ENCODE data around the gene LYRM1. TPM values are rescaled to one million over a fixed set of nuclear protein-coding genes. Genes with fewer than 3 reads are reported as not detected.

Gene LYRM1
- total RNA-seq, 1 donor from 2014 or later, result 23.3 TPM

DNA sequence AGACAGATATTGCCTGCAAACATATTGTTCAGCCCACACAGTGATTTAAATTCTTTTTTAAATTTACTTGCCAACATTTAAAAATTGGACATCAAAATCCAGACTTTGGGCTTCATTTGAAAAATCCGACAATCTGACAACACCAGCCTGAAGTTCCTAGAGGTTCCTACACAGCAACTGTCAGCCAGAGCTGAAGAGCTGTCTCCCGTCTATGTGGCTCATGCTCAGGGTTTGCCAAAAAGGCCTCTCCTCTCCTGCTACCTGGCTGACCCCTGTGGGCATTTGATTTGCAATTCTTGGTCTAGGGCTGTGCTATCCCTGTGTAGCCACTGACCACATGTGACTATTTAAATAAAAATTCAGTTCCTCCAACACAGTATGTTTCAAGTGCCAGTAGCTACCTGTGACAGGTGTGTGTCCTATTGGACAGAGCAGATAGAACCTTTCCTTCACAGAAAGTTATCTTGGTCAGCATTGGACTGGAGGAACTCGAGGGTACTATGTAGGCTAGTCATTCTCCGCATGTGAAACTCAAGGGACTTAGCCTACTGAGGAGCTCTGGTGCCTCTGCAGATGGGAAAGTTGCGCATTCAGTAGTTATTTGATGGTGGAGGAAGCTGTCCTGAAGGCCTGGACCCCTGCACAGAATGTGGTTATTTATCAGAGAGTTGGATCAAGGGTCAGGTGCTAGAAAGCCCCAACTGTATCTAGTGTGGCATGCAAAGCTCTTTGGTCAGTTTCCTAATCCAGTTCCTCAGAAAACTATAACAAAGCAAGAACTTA is 2.7 kb downstream of the LYRM1 start:
- no peaks in the 10 kb centered on the region for H3K27me3 ChIP-seq (ENCODE audit: low read depth)
- TF ChIP-seq, protein P1, sequence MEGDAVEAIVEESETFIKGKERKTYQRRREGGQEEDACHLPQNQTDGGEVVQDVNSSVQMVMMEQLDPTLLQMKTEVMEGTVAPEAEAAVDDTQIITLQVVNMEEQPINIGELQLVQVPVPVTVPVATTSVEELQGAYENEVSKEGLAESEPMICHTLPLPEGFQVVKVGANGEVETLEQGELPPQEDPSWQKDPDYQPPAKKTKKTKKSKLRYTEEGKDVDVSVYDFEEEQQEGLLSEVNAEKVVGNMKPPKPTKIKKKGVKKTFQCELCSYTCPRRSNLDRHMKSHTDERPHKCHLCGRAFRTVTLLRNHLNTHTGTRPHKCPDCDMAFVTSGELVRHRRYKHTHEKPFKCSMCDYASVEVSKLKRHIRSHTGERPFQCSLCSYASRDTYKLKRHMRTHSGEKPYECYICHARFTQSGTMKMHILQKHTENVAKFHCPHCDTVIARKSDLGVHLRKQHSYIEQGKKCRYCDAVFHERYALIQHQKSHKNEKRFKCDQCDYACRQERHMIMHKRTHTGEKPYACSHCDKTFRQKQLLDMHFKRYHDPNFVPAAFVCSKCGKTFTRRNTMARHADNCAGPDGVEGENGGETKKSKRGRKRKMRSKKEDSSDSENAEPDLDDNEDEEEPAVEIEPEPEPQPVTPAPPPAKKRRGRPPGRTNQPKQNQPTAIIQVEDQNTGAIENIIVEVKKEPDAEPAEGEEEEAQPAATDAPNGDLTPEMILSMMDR (IDR thresholded peaks at IDR 0.05), result no peak
- no peak overlapping the region for H3K4me3 ChIP-seq
- H3K27ac ChIP-seq, result peak overlapping the region; percentile 98
- H3K4me1 ChIP-seq, result peaks cover 73% of the 10 kb centered on the region
- H3K36me3 ChIP-seq, result no peaks in the 10 kb centered on the region
- H3K9me3 ChIP-seq, result no peaks in the 10 kb centered on the region
- DNase-seq (no peak), ATAC-seq (no peak)
- intact Hi-C loops (cut with DNase I), result no loop called here

DNA sequence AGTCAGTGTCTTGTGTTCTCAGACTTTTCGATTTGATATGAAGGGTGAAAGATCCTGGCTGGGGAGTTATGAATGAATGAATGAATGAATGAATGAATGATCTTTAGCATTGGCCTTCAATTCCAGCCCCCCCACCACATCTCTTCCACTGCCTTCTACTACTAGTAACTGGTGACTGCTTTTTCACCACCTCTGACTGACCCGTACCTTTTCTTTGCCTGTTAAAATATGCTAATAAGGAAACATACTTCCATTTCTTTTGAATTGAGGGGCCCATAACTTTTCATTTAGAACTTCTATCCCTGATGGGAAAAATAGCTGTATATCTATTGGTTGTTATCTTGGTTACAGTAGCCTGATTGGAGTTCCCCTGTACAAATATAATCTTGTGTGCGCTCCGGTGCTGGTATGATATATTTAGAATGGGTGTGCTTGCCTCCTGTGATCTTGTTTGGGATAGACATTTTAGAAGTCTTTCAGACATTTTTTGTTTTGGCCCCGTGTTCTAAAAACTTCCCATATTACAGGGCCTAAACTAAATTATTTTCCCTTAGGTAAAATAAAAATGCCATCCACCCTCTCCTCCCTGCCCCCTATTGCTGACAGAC is 3.4 kb downstream of the LYRM1 start:
- no peak for ATAC-seq
- TF ChIP-seq, protein P1 (IDR thresholded peaks at IDR 0.05), result no peak
- H3K9me3 ChIP-seq, result no peaks in the 10 kb centered on the region
- peaks cover 66% of the 10 kb centered on the region for H3K4me1 ChIP-seq
- H3K27me3 ChIP-seq (ENCODE audit: low read depth), result no peaks in the 10 kb centered on the region
- no peak overlapping the region for H3K4me3 ChIP-seq
- no peak for DNase-seq
- H3K27ac ChIP-seq, result peak overlapping the region; percentile 75
- intact Hi-C loops (cut with DNase I), result no loop called here
- H3K36me3 ChIP-seq, result no peaks in the 10 kb centered on the region

DNA sequence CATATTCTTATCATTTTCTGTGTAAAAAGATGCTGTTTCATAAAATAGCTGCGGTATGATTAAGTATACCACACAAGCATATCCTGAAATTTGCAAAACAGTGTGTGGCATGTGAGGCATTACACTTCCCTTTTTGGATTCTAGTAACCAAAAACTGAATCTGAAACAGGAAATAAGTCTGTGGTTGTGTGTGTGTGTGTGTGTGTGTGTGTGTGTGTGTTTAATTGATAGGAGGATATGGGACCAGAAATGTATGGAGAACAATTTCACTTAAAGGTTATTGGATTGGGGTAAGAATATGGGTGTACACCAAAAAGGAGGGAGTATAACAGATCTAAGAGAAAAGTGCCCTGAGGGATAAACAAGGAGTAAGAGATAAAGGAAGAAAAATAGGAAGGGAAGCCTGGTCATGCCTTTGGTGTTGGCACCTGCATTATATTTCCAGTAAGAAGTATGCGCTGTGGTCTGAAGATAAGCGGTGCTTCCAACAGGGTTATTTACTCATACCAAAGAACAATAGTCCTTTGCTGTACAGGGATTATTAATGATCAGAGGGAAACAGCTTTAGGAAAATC is 4.0 kb downstream of the LYRM1 start:
- Histone ChIP-seq H3K4me3 (no peak overlapping the region), H3K9me3 (no peaks in the 10 kb centered on the region), H3K4me1 (peaks cover 62% of the 10 kb centered on the region), H3K36me3 (no peaks in the 10 kb centered on the region), H3K27me3 (ENCODE audit: low read depth) (no peaks in the 10 kb centered on the region), H3K27ac (peak overlapping the region; percentile 75)
- DNase-seq (no peak), ATAC-seq (no peak)
- intact Hi-C loops (cut with DNase I), result no loop called here
- TF ChIP-seq, protein P1 (IDR thresholded peaks at IDR 0.05), result no peak

DNA sequence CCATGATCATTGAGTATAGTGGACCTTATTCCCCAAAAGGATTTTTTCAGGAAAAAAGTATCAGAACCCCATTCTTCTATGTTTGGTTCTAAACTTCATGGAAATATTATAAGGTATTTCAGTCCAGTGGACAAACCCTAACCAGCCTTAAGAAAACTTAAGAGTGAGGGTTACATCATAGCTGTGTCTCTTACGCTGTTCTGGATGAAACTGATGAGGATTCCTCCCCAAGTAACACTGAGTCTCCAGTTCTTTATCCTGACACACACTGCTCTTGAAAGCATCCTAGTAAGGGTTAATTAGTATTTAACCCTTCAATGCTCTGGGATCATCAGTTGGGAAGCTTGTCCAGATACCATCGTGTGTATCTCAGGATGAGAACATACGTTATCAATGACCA is 5.0 kb downstream of the LYRM1 start:
- H3K9me3 ChIP-seq, result no peaks in the 10 kb centered on the region
- H3K4me3 ChIP-seq, result no peak overlapping the region
- DNase-seq (no peak), ATAC-seq (no peak)
- no peaks in the 10 kb centered on the region for H3K36me3 ChIP-seq
- intact Hi-C loops (cut with DNase I), result no loop called here
- H3K27ac ChIP-seq, result peak overlapping the region; percentile 75
- TF ChIP-seq, protein P1 (IDR thresholded peaks at IDR 0.05), result no peak
- H3K27me3 ChIP-seq (ENCODE audit: low read depth), result no peaks in the 10 kb centered on the region
- peaks cover 68% of the 10 kb centered on the region for H3K4me1 ChIP-seq

DNA sequence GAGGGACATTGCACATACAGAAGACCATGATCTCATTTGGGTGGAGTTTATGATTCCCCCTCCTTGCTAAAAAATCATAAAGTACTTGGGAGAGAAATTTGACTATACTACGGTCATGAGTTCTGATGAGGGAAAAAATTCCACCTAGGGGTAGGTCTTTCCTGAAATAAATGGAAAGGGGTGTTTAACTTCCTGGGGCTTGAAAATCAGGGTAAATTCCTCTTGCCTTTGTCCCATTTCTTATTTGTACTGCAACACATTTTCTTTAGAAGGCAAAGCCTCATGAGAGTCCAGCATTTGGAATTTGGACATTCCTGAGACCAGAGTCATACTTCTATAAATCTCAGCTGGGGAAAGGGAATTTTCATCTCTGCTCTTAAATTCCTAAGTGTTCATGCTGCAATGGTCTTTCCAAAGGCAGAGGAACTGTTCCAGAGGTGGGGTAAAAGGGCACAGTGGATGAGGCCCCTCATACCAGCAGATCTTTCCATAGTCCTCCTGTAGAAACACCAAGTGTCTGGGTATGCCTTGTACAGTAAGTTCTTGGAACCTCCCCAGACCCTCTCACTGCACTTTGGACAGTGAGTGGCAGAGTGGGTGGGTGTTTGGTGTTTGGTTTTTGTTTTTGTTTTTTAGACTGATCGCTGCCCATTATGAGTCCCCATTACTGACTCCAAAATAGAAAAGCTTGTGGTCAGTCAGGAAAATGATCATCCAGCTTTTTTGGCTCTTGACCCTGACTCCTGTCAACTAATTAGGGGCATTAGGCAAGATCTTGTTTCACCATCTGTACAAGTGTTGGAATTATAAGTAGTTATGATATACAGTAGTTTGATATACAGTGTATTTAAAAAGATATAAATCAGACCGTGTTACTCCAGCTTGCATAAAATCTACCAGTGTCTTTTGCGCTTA is 6.0 kb downstream of the LYRM1 start:
- DNase-seq (no peak), ATAC-seq (peak; percentile 12 to 33)
- Histone ChIP-seq H3K27ac (peak overlapping the region; percentile 75), H3K36me3 (no peaks in the 10 kb centered on the region), H3K4me3 (no peak overlapping the region), H3K27me3 (ENCODE audit: low read depth) (no peaks in the 10 kb centered on the region), H3K9me3 (no peaks in the 10 kb centered on the region), H3K4me1 (peaks cover 74% of the 10 kb centered on the region)
- TF ChIP-seq, protein P1 (IDR thresholded peaks at IDR 0.05), result no peak
- intact Hi-C loops (cut with DNase I), result no loop called here

All from lower lobe of right lung (tissue), 2 donors.